AG04449 (cell line): ENCODE measurements around the gene COIL.
A peak's percentile ranks its signal among the peaks of the same experiment; 100 is the strongest.

Source experiments
- CTCF ChIA-PET: fragments of 350-600 bp; formaldehyde crosslinking; extraction: SDS; loops from one replicate; lab custom pipeline; 2021; ENCODE audit warnings: antibody characterized with exemption; lab: Yijun Ruan, JAX
- POLR2A ChIA-PET: fragments of 400-600, 350-600 bp; formaldehyde crosslinking; extraction: SDS; loops from one replicate; lab custom pipeline; 2020; ENCODE audit warnings: antibody characterized with exemption, inconsistent platforms; lab: Yijun Ruan, JAX
- DNase-seq: peaks from one replicate; pipeline ENCODE4 v3.0.0-alpha.2; 2010; ENCODE audit warnings: low read depth, low spot score
- H3K4me3 ChIP-seq: 2 replicates; pipeline ENCODE4 v1.5.1; 2011; ENCODE audit warnings: low read depth, mild to moderate bottlenecking, control low read depth, low read length
- TF ChIP-seq, protein P1 (sequence below): IDR thresholded peaks from one replicate; pipeline ENCODE4 v1.5.1; 2011; ENCODE audit warnings: mild to moderate bottlenecking, moderate library complexity, low read length, control low read depth, inconsistent platforms; ENCODE audit not compliant: insufficient read depth; ENCODE audit errors: missing control alignments

Gene COIL, protein sequence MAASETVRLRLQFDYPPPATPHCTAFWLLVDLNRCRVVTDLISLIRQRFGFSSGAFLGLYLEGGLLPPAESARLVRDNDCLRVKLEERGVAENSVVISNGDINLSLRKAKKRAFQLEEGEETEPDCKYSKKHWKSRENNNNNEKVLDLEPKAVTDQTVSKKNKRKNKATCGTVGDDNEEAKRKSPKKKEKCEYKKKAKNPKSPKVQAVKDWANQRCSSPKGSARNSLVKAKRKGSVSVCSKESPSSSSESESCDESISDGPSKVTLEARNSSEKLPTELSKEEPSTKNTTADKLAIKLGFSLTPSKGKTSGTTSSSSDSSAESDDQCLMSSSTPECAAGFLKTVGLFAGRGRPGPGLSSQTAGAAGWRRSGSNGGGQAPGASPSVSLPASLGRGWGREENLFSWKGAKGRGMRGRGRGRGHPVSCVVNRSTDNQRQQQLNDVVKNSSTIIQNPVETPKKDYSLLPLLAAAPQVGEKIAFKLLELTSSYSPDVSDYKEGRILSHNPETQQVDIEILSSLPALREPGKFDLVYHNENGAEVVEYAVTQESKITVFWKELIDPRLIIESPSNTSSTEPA

GRCh38 chr17:56960596-56961538, at the start of gene COIL:
COIL (minus strand) TSS chr17:56961050; CDS start chr17:56961019, 31 bp downstream.
- DNase-seq: peak; percentile 49
- ChIA-PET POLR2A (interaction anchor here (1.1 to 1.2 kb wide), 2 partner anchors 47 to 141 kb away, joined by 3 to 8 read pairs; partner anchors contain the start of gene TRIM25), CTCF (interaction anchor here (1.0 to 3.7 kb wide), 9 partner anchors 10 to 223 kb away, joined by 3 to 27 read pairs (median 4); partner anchors contain the start of gene SCPEP1)
- TF ChIP-seq, protein P1, sequence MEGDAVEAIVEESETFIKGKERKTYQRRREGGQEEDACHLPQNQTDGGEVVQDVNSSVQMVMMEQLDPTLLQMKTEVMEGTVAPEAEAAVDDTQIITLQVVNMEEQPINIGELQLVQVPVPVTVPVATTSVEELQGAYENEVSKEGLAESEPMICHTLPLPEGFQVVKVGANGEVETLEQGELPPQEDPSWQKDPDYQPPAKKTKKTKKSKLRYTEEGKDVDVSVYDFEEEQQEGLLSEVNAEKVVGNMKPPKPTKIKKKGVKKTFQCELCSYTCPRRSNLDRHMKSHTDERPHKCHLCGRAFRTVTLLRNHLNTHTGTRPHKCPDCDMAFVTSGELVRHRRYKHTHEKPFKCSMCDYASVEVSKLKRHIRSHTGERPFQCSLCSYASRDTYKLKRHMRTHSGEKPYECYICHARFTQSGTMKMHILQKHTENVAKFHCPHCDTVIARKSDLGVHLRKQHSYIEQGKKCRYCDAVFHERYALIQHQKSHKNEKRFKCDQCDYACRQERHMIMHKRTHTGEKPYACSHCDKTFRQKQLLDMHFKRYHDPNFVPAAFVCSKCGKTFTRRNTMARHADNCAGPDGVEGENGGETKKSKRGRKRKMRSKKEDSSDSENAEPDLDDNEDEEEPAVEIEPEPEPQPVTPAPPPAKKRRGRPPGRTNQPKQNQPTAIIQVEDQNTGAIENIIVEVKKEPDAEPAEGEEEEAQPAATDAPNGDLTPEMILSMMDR: peak; percentile 98
- H3K4me3 ChIP-seq: peak within 1 kb of the TSS; percentile 84

- TF ChIP-seq, protein P1: no peak
- no peak for DNase-seq
- ChIA-PET POLR2A (no interaction called here), CTCF (interaction anchor here (1.0 to 5.7 kb wide), 10 partner anchors 8 to 191 kb away, joined by 3 to 42 read pairs (median 4); no protein-coding TSS in a partner anchor)
- H3K4me3 ChIP-seq: no peak overlapping the region
Measured at GRCh38 chr17:57010487-57010886, 49.6 kb upstream of the COIL start.

- POLR2A ChIA-PET: no interaction called here
Measured at GRCh38 chr17:57009737-57010445, 49.0 kb upstream of the COIL start.

DNA sequence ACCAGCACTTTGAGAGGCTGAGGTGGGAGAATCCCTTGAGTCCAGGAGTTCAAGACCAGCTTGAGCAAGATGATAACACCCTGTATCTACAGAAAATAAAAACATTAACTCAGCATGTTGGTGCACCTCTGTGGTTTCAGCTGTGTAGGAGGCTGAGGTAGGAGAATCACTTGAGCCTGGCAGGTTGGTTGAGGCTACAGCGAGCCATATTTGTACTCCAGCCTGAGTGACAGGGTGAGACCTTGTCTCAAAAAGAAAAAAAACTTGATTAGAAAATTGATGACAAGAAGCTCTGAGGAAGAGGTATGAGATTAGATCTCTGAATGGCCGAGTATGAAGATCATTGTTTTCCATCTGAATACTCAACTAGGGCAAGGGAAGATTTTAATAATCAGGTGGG, 48.1 kb upstream of the COIL start:
- CTCF ChIA-PET: interaction anchor here (5.7 kb wide), 1 partner anchor 10 kb away, joined by 42 read pairs; no protein-coding TSS in a partner anchor
- POLR2A ChIA-PET: no interaction called here
- H3K4me3 ChIP-seq: no peak overlapping the region
- no peak for DNase-seq
- TF ChIP-seq, protein P1: no peak

More at GRCh38 chr17:57009737-57010445, 49.0 kb upstream of the COIL start:
- no peak overlapping the region for H3K4me3 ChIP-seq
- TF ChIP-seq, protein P1: peak; percentile 75
- CTCF ChIA-PET: interaction anchor here (0.9 to 5.7 kb wide), 11 partner anchors 9 to 190 kb away, joined by 3 to 42 read pairs (median 4); no protein-coding TSS in a partner anchor
- no peak for DNase-seq

DNA sequence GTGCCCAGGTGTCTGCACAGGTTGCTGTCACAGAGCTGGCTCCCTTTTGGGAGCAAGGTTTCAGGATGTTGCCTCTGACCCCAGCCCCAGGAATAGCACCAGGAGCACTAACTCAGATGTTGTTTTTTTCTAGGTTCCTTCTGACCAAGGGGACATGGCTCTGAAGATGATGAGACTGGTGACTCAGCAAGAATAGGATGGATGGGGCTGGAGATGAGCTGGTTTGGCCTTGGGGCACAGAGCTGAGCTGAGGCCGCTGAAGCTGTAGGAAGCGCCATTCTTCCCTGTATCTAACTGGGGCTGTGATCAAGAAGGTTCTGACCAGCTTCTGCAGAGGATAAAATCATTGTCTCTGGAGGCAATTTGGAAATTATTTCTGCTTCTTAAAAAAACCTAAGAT, 45.2 kb upstream of the COIL start:
- H3K4me3 ChIP-seq: no peak overlapping the region
- POLR2A ChIA-PET: no interaction called here
- CTCF ChIA-PET: interaction anchor here (0.9 kb wide), 1 partner anchor 60 kb away, joined by 3 read pairs; no protein-coding TSS in a partner anchor
- DNase-seq: no peak
- TF ChIP-seq, protein P1: no peak
